ENCODE results near the gene SHKBP1. TPM values are rescaled to one million over a fixed set of nuclear protein-coding genes. Genes with fewer than 3 reads are reported as not detected.

The SHKBP1 gene
- total RNA-seq, 1 donor from 2014 or later: 56.3 TPM

DNA sequence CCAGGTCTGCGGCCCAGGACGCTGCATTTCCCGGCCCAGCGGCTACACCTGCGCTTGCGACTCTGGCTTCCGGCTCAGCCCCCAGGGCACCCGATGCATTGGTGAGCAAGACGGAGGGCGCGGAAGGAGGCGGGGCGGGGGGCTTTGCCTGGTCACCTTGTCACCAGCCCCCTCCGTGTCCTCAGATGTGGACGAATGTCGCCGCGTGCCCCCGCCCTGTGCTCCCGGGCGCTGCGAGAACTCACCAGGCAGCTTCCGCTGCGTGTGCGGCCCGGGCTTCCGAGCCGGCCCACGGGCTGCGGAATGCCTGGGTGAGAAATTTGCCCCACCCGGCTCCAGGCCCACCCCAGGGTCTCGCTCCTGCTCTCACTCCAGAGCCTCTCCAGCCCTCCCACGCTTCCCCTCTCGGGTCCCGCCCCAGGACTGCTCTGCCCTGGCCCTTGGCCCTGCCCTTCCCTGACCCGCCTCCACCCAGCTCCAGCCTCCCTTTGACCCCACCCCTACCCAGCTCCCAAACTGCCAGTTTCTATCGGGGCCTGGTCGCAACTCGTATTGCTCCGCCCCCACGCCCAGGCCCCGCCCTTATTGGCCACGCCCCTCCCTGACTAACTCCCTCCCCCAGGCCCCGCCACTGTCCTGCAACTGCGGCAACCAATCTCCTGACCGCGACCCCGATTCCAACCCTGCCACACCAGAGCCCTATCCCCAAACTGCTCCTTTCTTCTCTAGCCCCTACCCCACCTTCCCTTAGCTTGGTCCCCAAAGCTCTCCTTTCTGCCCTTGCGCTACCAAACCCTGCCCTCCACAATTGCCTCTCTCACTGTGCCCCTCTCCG lies 33.1 kb downstream of the SHKBP1 start:
- no peak for FAIRE-seq
- H3K4me3 ChIP-seq (ENCODE audit: insufficient read depth, low read depth, low read length): peak overlapping the region; percentile 39
- no peaks in the 10 kb centered on the region for H3K9me3 Mint-ChIP-seq (ENCODE audit: unreplicated experiment)
- no peaks in the 10 kb centered on the region for H4K20me1 ChIP-seq (ENCODE audit: insufficient read depth, low read length)
- H3K4me3 Mint-ChIP-seq (ENCODE audit: unreplicated experiment): peak overlapping the region; percentile 77
- peaks cover 47% of the 10 kb centered on the region for H3K27me3 Mint-ChIP-seq (ENCODE audit: low read depth, unreplicated experiment)
- TF ChIP-seq, protein P1, sequence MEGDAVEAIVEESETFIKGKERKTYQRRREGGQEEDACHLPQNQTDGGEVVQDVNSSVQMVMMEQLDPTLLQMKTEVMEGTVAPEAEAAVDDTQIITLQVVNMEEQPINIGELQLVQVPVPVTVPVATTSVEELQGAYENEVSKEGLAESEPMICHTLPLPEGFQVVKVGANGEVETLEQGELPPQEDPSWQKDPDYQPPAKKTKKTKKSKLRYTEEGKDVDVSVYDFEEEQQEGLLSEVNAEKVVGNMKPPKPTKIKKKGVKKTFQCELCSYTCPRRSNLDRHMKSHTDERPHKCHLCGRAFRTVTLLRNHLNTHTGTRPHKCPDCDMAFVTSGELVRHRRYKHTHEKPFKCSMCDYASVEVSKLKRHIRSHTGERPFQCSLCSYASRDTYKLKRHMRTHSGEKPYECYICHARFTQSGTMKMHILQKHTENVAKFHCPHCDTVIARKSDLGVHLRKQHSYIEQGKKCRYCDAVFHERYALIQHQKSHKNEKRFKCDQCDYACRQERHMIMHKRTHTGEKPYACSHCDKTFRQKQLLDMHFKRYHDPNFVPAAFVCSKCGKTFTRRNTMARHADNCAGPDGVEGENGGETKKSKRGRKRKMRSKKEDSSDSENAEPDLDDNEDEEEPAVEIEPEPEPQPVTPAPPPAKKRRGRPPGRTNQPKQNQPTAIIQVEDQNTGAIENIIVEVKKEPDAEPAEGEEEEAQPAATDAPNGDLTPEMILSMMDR (IDR thresholded peaks at IDR 0.05; ENCODE audit: insufficient read depth, low read depth, low read length): no peak
- TF ChIP-seq EZH2 (IDR thresholded peaks at IDR 0.05; ENCODE audit: insufficient read depth, low read length): no peak
- H3K27ac Mint-ChIP-seq (ENCODE audit: unreplicated experiment): no peak overlapping the region
- peak overlapping the region; percentile 63 for H3K9ac ChIP-seq (ENCODE audit: low read length)
- peak; percentile 48 for DNase-seq (ENCODE audit: low read depth)
- peaks cover 42% of the 10 kb centered on the region for H3K4me1 ChIP-seq (ENCODE audit: insufficient read depth, low read length)
- H3K27ac ChIP-seq (ENCODE audit: low read depth, low read length): peak overlapping the region; percentile 10
- peak overlapping the region; percentile 55 for H2AFZ ChIP-seq (ENCODE audit: low read depth, low read length)
- no peaks in the 10 kb centered on the region for H3K36me3 ChIP-seq (ENCODE audit: insufficient read depth, low read length)
- no peaks in the 10 kb centered on the region for H3K9me3 ChIP-seq (ENCODE audit: insufficient read depth, low read depth, low read length)
- H3K4me1 Mint-ChIP-seq (ENCODE audit: low read depth, unreplicated experiment): peaks cover 9% of the 10 kb centered on the region
- H3K4me2 ChIP-seq (ENCODE audit: low read length): peak overlapping the region; percentile 84
- H3K79me2 ChIP-seq (ENCODE audit: insufficient read depth, low read length): no peaks in the 10 kb centered on the region
- H3K27me3 ChIP-seq (ENCODE audit: insufficient read depth, low read length): no peaks in the 10 kb centered on the region
- no peaks in the 10 kb centered on the region for H3K36me3 Mint-ChIP-seq (ENCODE audit: low read depth, unreplicated experiment)

DNA sequence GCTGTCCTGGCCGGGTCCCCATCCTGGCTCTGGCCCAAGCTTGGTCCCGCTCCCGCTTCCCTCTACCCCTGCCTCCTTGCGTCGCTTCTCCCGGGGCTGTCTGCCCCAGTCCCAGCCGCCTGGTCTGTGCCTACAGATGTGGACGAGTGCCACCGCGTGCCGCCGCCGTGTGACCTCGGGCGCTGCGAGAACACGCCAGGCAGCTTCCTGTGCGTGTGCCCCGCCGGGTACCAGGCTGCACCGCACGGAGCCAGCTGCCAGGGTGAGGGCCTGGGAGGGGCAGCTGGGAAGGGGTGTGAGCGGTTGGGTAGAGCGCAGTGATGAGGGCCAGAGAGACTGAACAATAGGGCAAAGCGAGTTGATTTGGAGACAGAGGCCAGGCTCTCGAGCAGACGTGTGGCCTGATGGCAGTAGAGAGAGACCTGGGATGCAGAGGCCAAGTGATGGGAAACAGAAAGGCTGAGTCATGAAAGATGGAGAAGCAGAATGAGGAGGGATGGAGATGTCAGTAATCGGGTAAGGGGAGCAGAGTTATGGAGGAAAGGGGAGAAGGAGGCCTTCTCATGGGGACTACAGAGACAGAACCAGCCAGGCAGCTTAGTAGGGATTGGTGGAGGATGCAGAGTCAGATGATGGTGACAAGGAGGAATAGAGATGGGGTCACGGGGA lies 33.9 kb downstream of the SHKBP1 start:
- peak overlapping the region; percentile 55 for H2AFZ ChIP-seq (ENCODE audit: low read depth, low read length)
- Mint-ChIP-seq H3K9me3 (ENCODE audit: unreplicated experiment) (no peaks in the 10 kb centered on the region), H3K27ac (ENCODE audit: unreplicated experiment) (no peak overlapping the region), H3K36me3 (ENCODE audit: low read depth, unreplicated experiment) (no peaks in the 10 kb centered on the region), H3K4me1 (ENCODE audit: low read depth, unreplicated experiment) (peaks cover 9% of the 10 kb centered on the region), H3K27me3 (ENCODE audit: low read depth, unreplicated experiment) (peaks cover 41% of the 10 kb centered on the region), H3K4me3 (ENCODE audit: unreplicated experiment) (peak overlapping the region; percentile 72)
- H3K79me2 ChIP-seq (ENCODE audit: insufficient read depth, low read length): no peaks in the 10 kb centered on the region
- H3K36me3 ChIP-seq (ENCODE audit: insufficient read depth, low read length): no peaks in the 10 kb centered on the region
- FAIRE-seq (no peak), DNase-seq (ENCODE audit: low read depth) (no peak)
- H4K20me1 ChIP-seq (ENCODE audit: insufficient read depth, low read length): no peaks in the 10 kb centered on the region
- H3K4me2 ChIP-seq (ENCODE audit: low read length): peak overlapping the region; percentile 84
- H3K27me3 ChIP-seq (ENCODE audit: insufficient read depth, low read length): no peaks in the 10 kb centered on the region
- peak overlapping the region; percentile 10 for H3K27ac ChIP-seq (ENCODE audit: low read depth, low read length)
- H3K4me1 ChIP-seq (ENCODE audit: insufficient read depth, low read length): peaks cover 41% of the 10 kb centered on the region
- no peaks in the 10 kb centered on the region for H3K9me3 ChIP-seq (ENCODE audit: insufficient read depth, low read depth, low read length)
- TF ChIP-seq, protein P1 (IDR thresholded peaks at IDR 0.05; ENCODE audit: insufficient read depth, low read depth, low read length): no peak
- no peak for TF ChIP-seq EZH2 (IDR thresholded peaks at IDR 0.05; ENCODE audit: insufficient read depth, low read length)
- H3K4me3 ChIP-seq (ENCODE audit: insufficient read depth, low read depth, low read length): peak overlapping the region; percentile 39
- peak overlapping the region; percentile 63 for H3K9ac ChIP-seq (ENCODE audit: low read length)

All from astrocyte (in vitro differentiated cells and primary cell).